ENCODE measurements around the gene ARRB1. TPM values are rescaled to one million over a fixed set of nuclear protein-coding genes. Genes with fewer than 3 reads are reported as not detected.

Gene ARRB1
- total and polyA plus RNA-seq, 10 of the 15 experiments (the other 5 are each of a cell fraction or from before 2014, with no cell fraction given), result 0.39 to 12.9 (median 1.7) TPM

- Histone ChIP-seq H3K79me2 (ENCODE audit: control insufficient read depth, insufficient read depth, low read length) (no peaks in the 10 kb centered on the region), H3K36me3 (ENCODE audit: control insufficient read depth in 2 of 2, insufficient read depth in 2 of 2, low read length in 1 of 2) (no peaks in the 10 kb centered on the region), H3K4me1 (ENCODE audit: control insufficient read depth, insufficient read depth, low read length) (peaks cover 3% of the 10 kb centered on the region; the same call in 1 of the 2 replicates), H3K27me3 (replicated peaks in 1 of 2; ENCODE audit: control insufficient read depth in 2 of 2, insufficient read depth in 2 of 2, low read length in 1 of 2) (no peaks in the 10 kb centered on the region), H2AFZ (ENCODE audit: control insufficient read depth, low read depth, low read length) (no peak overlapping the region; the same call in none of the 2 replicates), H3K4me2 (ENCODE audit: control insufficient read depth, insufficient read depth) (no peak overlapping the region), H4K20me1 (ENCODE audit: control insufficient read depth, insufficient read depth) (no peaks in the 10 kb centered on the region), H3K27ac (ENCODE audit: control insufficient read depth, insufficient read depth) (no peak overlapping the region), H3K9me3 (replicated peaks; ENCODE audit: control insufficient read depth, insufficient read depth, low read length) (no peaks in the 10 kb centered on the region), H3K9ac (ENCODE audit: control insufficient read depth, insufficient read depth, low read length) (no peak overlapping the region), H3K4me3 (no peak overlapping the region)
- in situ Hi-C loops (cut with MboI) (loop anchor here (5.0 kb wide), 2 partner anchors 57 to 107 kb away; no protein-coding TSS in a partner anchor), intact Hi-C loops (cut with micrococcal nuclease; ENCODE audit: unreplicated experiment) (loop anchor here (1.0 kb wide), 2 partner anchors 56 to 104 kb away; no protein-coding TSS in a partner anchor)
- POLR2A ChIA-PET, result no interaction called here
- CTCF ChIA-PET, result interaction anchor here (0.7 to 17.1 kb wide), 20 partner anchors 9 to 455 kb away, joined by 3 to 406 read pairs (median 4); partner anchors contain the start of gene ARRB1
- DNase-seq (ENCODE audit: low read depth, low spot score) (no peak), ATAC-seq (peak; percentile 91), FAIRE-seq (peak; percentile 13)
- no TSS peak for BruUV-seq (replicated peaks)
- SMC1A ChIA-PET (ENCODE audit: uncharacterized antibody, unreplicated experiment), result interaction anchor here (0.7 to 8.3 kb wide), 8 partner anchors 39 to 179 kb away, joined by 3 to 89 read pairs (median 5); no protein-coding TSS in a partner anchor
- 14% methylated on average over 24 of the region's 24 CpGs for WGBS (ENCODE audit: insufficient coverage, insufficient replicate concordance, low lambda C conversion rate, missing lambda C conversion rate)
- RAD21 ChIA-PET (ENCODE audit: unreplicated experiment), result interaction anchor here (2.0 to 9.8 kb wide), 4 partner anchors 33 to 106 kb away, joined by 7 to 118 read pairs (median 12); partner anchors contain the start of gene ARRB1
- TF ChIP-seq RAD21 (IDR thresholded peaks at IDR 0.05; ENCODE audit: insufficient read depth, low read depth, low read length) (peak; percentile 96), CHD2 (IDR thresholded peaks at IDR 0.05; ENCODE audit: borderline replicate concordance, low read depth, low read length) (0 out of 2 replicates have a peak, but pooled peaks have one; percentile 16), YY1 (IDR thresholded peaks at IDR 0.05; ENCODE audit: low read depth, low read length) (peak; percentile 68), NBN (IDR thresholded peaks at IDR 0.05) (0 out of 2 replicates have a peak, but pooled peaks have one; percentile 55), IKZF1 (conservative IDR thresholded peaks at IDR 0.05) (peak; percentile 28; the same call in 1 of the 2 replicates), RB1 (IDR thresholded peaks at IDR 0.05; ENCODE audit: borderline replicate concordance) (peak; percentile 74; the same call in 1 of the 2 replicates), POU2F2 (IDR thresholded peaks at IDR 0.05; ENCODE audit: borderline replicate concordance, low read depth, low read length) (peak; percentile 40; the same call in 1 of the 3 replicates), TARDBP (IDR thresholded peaks at IDR 0.05; ENCODE audit: borderline replicate concordance) (no peak), MLLT1 (IDR thresholded peaks at IDR 0.05) (no peak), CHD4 (IDR thresholded peaks at IDR 0.05) (no peak), ZNF207 (IDR thresholded peaks at IDR 0.05; ENCODE audit: borderline replicate concordance) (no peak), SP1 (IDR thresholded peaks at IDR 0.05; ENCODE audit: low read depth, low read length) (peak; percentile 26), RBBP5 (conservative IDR thresholded peaks at IDR 0.05) (no peak), SMC3 (IDR thresholded peaks at IDR 0.05; ENCODE audit: borderline replicate concordance, low read length) (peak; percentile 98), MTA3 (IDR thresholded peaks at IDR 0.05; ENCODE audit: borderline replicate concordance, low read length) (no peak), ZBTB4 (CRISPR knock-in tag; IDR thresholded peaks at IDR 0.05) (no peak), SMARCA5 (IDR thresholded peaks at IDR 0.05) (0 out of 2 replicates have a peak, but pooled peaks have one; percentile 46)
- TF ChIP-seq, protein P1, sequence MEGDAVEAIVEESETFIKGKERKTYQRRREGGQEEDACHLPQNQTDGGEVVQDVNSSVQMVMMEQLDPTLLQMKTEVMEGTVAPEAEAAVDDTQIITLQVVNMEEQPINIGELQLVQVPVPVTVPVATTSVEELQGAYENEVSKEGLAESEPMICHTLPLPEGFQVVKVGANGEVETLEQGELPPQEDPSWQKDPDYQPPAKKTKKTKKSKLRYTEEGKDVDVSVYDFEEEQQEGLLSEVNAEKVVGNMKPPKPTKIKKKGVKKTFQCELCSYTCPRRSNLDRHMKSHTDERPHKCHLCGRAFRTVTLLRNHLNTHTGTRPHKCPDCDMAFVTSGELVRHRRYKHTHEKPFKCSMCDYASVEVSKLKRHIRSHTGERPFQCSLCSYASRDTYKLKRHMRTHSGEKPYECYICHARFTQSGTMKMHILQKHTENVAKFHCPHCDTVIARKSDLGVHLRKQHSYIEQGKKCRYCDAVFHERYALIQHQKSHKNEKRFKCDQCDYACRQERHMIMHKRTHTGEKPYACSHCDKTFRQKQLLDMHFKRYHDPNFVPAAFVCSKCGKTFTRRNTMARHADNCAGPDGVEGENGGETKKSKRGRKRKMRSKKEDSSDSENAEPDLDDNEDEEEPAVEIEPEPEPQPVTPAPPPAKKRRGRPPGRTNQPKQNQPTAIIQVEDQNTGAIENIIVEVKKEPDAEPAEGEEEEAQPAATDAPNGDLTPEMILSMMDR (IDR thresholded peaks at IDR 0.05 in 2 of 3, conservative IDR thresholded peaks at IDR 0.05 in 1 of 3; ENCODE audit: control insufficient read depth in 2 of 3, extremely low read depth in 1 of 3, insufficient read depth in 1 of 3, low read depth in 3 of 3, low read length in 3 of 3), result peak; percentile 96 to 97 (median 97); a peak in 5 of 6 replicates
Measured at GRCh38 chr11:75384438-75385080, 33.1 kb upstream of the ARRB1 start.

Measured in GM12878 (cell line).